Cardiac fibroblast (primary cell): ENCODE measurements around the gene STRBP.
"Not testable (repeated sequence)": the region's sequence is repeated elsewhere in the genome, so short reads cannot be mapped to it uniquely, and the experiment has no call there.

Experiments
- DNase-seq, 2 donors: peaks; one replicate each; pipeline versions ENCODE4 v3.0.0 to v3.0.0-alpha.2; 2010; ENCODE audit warnings: low read depth in 2 of 2
- H3K4me3 ChIP-seq, 2 donors: replicated peaks in 1 of 2; 1 replicate in 1 of 2; 2 replicates in 1 of 2; pipeline ENCODE4 v1.5.1; 2011; ENCODE audit warnings: low read depth in 2 of 2, low read length in 2 of 2, mild to moderate bottlenecking in 2 of 2, moderate library complexity in 1 of 2
- CTCF ChIP-seq: IDR thresholded peaks from one replicate; pipeline ENCODE4 v1.5.1; 2011; ENCODE audit warnings: low read depth, mild to moderate bottlenecking, low read length, inconsistent platforms

STRBP gene

GRCh38 chr9:123208626-123209174 lies 59.7 kb downstream of the STRBP start:
- no peak for TF ChIP-seq CTCF
- no peak for DNase-seq
- H3K4me3 ChIP-seq, result no peak overlapping the region

GRCh38 chr9:123206065-123206464 lies 62.3 kb downstream of the STRBP start:
- H3K4me3 ChIP-seq, result no peak overlapping the region
- no peak for DNase-seq
- no peak for TF ChIP-seq CTCF

- DNase-seq, result no peak
- no peak overlapping the region for H3K4me3 ChIP-seq
- no peak for TF ChIP-seq CTCF
These were observed 67.3 kb downstream of the STRBP start for GRCh38 chr9:123201083-123201482.

GRCh38 chr9:123200469-123200868 lies 67.9 kb downstream of the STRBP start:
- H3K4me3 ChIP-seq, DNase-seq: not testable (repeated sequence)

GRCh38 chr9:123196124-123196523 lies 72.3 kb downstream of the STRBP start:
- DNase-seq, result no peak
- no peak for TF ChIP-seq CTCF
- no peak overlapping the region for H3K4me3 ChIP-seq

- no peak overlapping the region for H3K4me3 ChIP-seq
- TF ChIP-seq CTCF, result no peak
- no peak for DNase-seq
These were observed 74.4 kb downstream of the STRBP start for GRCh38 chr9:123194023-123194422.

GRCh38 chr9:123191680-123192079 lies 76.7 kb downstream of the STRBP start:
- no peak for TF ChIP-seq CTCF
- no peak overlapping the region for H3K4me3 ChIP-seq
- no peak for DNase-seq
